CD14-positive monocyte (primary cell): ENCODE data around the gene CELSR1. TPM values are rescaled to one million over a fixed set of nuclear protein-coding genes. Genes with fewer than 3 reads are reported as not detected.

Experiments
- DNase-seq, 3 donors: peaks; one replicate each; pipeline ENCODE4 v3.0.0-alpha.2; 2011 to 2022
- H2AFZ ChIP-seq: 2 replicates; pipeline ENCODE4 v1.6.0; 2012; ENCODE audit warnings: mild to moderate bottlenecking, low read depth, low read length, inconsistent platforms; ENCODE audit not compliant: insufficient read depth, poor library complexity, severe bottlenecking
- H3K27ac ChIP-seq, 2 donors: 1 replicate in 1 of 2; 2 replicates in 1 of 2; pipeline ENCODE4 v1.5.1; 2012 to 2013; ENCODE audit warnings: low read length in 2 of 2, control low read depth in 1 of 2, inconsistent platforms in 1 of 2, low read depth in 1 of 2, mild to moderate bottlenecking in 1 of 2
- H3K27me3 ChIP-seq, 2 donors: one replicate each; pipeline versions ENCODE4 v1.6.0 to v1.6.1; 2011 to 2013; ENCODE audit warnings: low read length in 2 of 2; ENCODE audit not compliant: control insufficient read depth in 2 of 2, insufficient read depth in 2 of 2
- H3K36me3 ChIP-seq, 2 donors: replicated peaks in 1 of 2; 1 replicate in 1 of 2; 2 replicates in 1 of 2; pipeline versions ENCODE4 v1.5.1 to v1.6.1; 2012 to 2013; ENCODE audit warnings: low read length in 2 of 2, control low read depth in 1 of 2, inconsistent platforms in 1 of 2, mild to moderate bottlenecking in 1 of 2; ENCODE audit not compliant: insufficient read depth in 2 of 2, control insufficient read depth in 1 of 2
- H3K4me1 ChIP-seq, 2 donors: 1 replicate in 1 of 2; 2 replicates in 1 of 2; pipeline versions ENCODE4 v1.5.1 to v1.6.1; 2012 to 2013; ENCODE audit warnings: low read length in 2 of 2, control low read depth in 1 of 2, inconsistent platforms in 1 of 2, mild to moderate bottlenecking in 1 of 2, moderate library complexity in 1 of 2; ENCODE audit not compliant: insufficient read depth in 2 of 2, control insufficient read depth in 1 of 2
- H3K4me2 ChIP-seq: replicated peaks from 2 replicates; pipeline ENCODE3; 2012; ENCODE audit warnings: low read length, moderate library complexity, mild to moderate bottlenecking; ENCODE audit not compliant: poor library complexity, severe bottlenecking; ENCODE audit errors: extremely low read depth
- H3K4me3 ChIP-seq, 3 experiments: fragments of 200-600 bp in 1 of 3; sonication (generic) in 1 of 3; replicated peaks in 1 of 3; 1 replicate in 2 of 3; 2 replicates in 1 of 3; pipeline ENCODE4 v1.5.1; 2011 to 2013; ENCODE audit warnings: low read length in 3 of 3, mild to moderate bottlenecking in 3 of 3, control low read depth in 2 of 3, low read depth in 2 of 3, inconsistent platforms in 1 of 3, moderate library complexity in 1 of 3
- H3K79me2 ChIP-seq: 2 replicates; pipeline ENCODE4 v1.6.0; 2012; ENCODE audit warnings: mild to moderate bottlenecking, control low read depth, inconsistent platforms, low read length, moderate library complexity; ENCODE audit not compliant: insufficient read depth
- H3K9ac ChIP-seq: 2 replicates; pipeline ENCODE4 v1.6.0; 2017; ENCODE audit warnings: low read length, mild to moderate bottlenecking; ENCODE audit not compliant: insufficient read depth, poor library complexity, severe bottlenecking
- H3K9me3 ChIP-seq, 2 donors: replicated peaks in 1 of 2; 1 replicate in 1 of 2; 2 replicates in 1 of 2; pipeline versions ENCODE4 v1.5.1 to v1.6.1; 2012 to 2013; ENCODE audit warnings: low read length in 2 of 2, control low read depth in 1 of 2; ENCODE audit not compliant: control insufficient read depth in 1 of 2, insufficient read depth in 1 of 2
- H4K20me1 ChIP-seq: 2 replicates; pipeline ENCODE4 v1.6.0; 2012; ENCODE audit warnings: mild to moderate bottlenecking, low read length, control low read depth, moderate library complexity; ENCODE audit not compliant: insufficient read depth
- H3K27ac Mint-ChIP-seq, 7 donors: one replicate each; pipeline ENCODE4 v1.8.0; 2020; ENCODE audit warnings: mild to moderate bottlenecking in 7 of 7, mixed read lengths in 7 of 7, moderate library complexity in 6 of 7, inconsistent platforms in 2 of 7
- H3K27me3 Mint-ChIP-seq, 3 donors: one replicate each; pipeline ENCODE4 v1.8.0; 2021 to 2022; ENCODE audit warnings: low read depth in 3 of 3, mild to moderate bottlenecking in 3 of 3, mixed read lengths in 3 of 3, moderate library complexity in 3 of 3, inconsistent platforms in 1 of 3
- H3K36me3 Mint-ChIP-seq, 2 donors: one replicate each; pipeline ENCODE4 v1.8.0; 2020; ENCODE audit warnings: mixed read lengths in 2 of 2, inconsistent platforms in 1 of 2, mild to moderate bottlenecking in 1 of 2
- H3K4me1 Mint-ChIP-seq: one replicate; pipeline ENCODE4 v1.8.0; 2020; ENCODE audit warnings: mild to moderate bottlenecking, mixed read lengths
- H3K4me3 Mint-ChIP-seq, 2 donors: one replicate each; pipeline ENCODE4 v1.8.0; 2020; ENCODE audit warnings: mild to moderate bottlenecking in 2 of 2, mixed read lengths in 2 of 2, moderate library complexity in 1 of 2
- H3K9me3 Mint-ChIP-seq, 7 donors: one replicate each; pipeline ENCODE4 v1.8.0; 2020 to 2022; ENCODE audit warnings: mixed read lengths in 7 of 7, mild to moderate bottlenecking in 6 of 7, moderate library complexity in 6 of 7, inconsistent platforms in 2 of 7
- WGBS: methylation state at CpG from one replicate; pipeline ENCODE4 v1.1.5; 2013; ENCODE audit warnings: missing lambda C conversion rate; ENCODE audit not compliant: insufficient coverage; 5-methylcytosine and 5-hydroxymethylcytosine counted together
- intact Hi-C, 2 donors: fragments of 100-400 bp; cut with micrococcal nuclease; formaldehyde crosslinking; loops; one replicate each; pipeline versions ENCODE4 v1.15.0 to v1.15.1; 2023
- polyA plus RNA-seq, 3 donors: library from polyadenylated mRNA; depleted of rRNA in 1 of 3; unstranded in 2 of 3; stranded (reverse) in 1 of 3; fragments of 300-500 nt in 2 of 3; fragments of >200 nt in 1 of 3; fragmentation: Illumina TruSeq in 2 of 3; gene quantifications; 1 replicate in 2 of 3; 2 replicates in 1 of 3; pipeline ENCODE4 v1.2.3, GENCODE V29; 2012 to 2021
- TF ChIP-seq, protein P1 (sequence below): fragments of 200-600 bp; IDR thresholded peaks from one replicate; pipeline ENCODE4 v1.8.0; 2022; ENCODE audit warnings: antibody characterized with exemption, mild to moderate bottlenecking

Gene CELSR1
- polyA plus RNA-seq, 3 donors: 0.16 TPM; not detected in 2

GRCh38 chr22:46360097-46360496 lies 177.3 kb downstream of the CELSR1 start:
- Histone ChIP-seq H3K27ac (no peak overlapping the region), H2AFZ (no peak overlapping the region), H3K4me2 (no peak overlapping the region), H4K20me1 (peaks cover 5% of the 10 kb centered on the region), H3K27me3 (no peaks in the 10 kb centered on the region), H3K4me1 (no peaks in the 10 kb centered on the region), H3K9ac (no peak overlapping the region), H3K36me3 (peaks cover 25% of the 10 kb centered on the region in 2 donors), H3K4me3 (no peak overlapping the region), H3K9me3 (no peaks in the 10 kb centered on the region), H3K79me2 (no peaks in the 10 kb centered on the region)
- H3K36me3 Mint-ChIP-seq: peaks cover 27 to 35% of the 10 kb centered on the region in 2 donors
- H3K9me3 Mint-ChIP-seq: peaks cover 0 to 3% (median 0%) of the 10 kb centered on the region in 7 donors
- TF ChIP-seq, protein P1, sequence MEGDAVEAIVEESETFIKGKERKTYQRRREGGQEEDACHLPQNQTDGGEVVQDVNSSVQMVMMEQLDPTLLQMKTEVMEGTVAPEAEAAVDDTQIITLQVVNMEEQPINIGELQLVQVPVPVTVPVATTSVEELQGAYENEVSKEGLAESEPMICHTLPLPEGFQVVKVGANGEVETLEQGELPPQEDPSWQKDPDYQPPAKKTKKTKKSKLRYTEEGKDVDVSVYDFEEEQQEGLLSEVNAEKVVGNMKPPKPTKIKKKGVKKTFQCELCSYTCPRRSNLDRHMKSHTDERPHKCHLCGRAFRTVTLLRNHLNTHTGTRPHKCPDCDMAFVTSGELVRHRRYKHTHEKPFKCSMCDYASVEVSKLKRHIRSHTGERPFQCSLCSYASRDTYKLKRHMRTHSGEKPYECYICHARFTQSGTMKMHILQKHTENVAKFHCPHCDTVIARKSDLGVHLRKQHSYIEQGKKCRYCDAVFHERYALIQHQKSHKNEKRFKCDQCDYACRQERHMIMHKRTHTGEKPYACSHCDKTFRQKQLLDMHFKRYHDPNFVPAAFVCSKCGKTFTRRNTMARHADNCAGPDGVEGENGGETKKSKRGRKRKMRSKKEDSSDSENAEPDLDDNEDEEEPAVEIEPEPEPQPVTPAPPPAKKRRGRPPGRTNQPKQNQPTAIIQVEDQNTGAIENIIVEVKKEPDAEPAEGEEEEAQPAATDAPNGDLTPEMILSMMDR: no peak
- H3K4me3 Mint-ChIP-seq: no peak overlapping the region
- no peak for DNase-seq
- H3K27me3 Mint-ChIP-seq: peaks cover 2 to 12% (median 6%) of the 10 kb centered on the region in 3 donors
- no peak overlapping the region for H3K27ac Mint-ChIP-seq
- intact Hi-C loops: no loop called here
- no peaks in the 10 kb centered on the region for H3K4me1 Mint-ChIP-seq
- WGBS: 96% methylated on average over 4 of the region's 5 CpGs

- Histone ChIP-seq H3K4me3 (no peak overlapping the region), H3K36me3 (peaks cover 25 to 33% of the 10 kb centered on the region in 2 donors), H3K79me2 (no peaks in the 10 kb centered on the region), H3K9ac (no peak overlapping the region), H4K20me1 (peaks cover 10% of the 10 kb centered on the region), H3K27ac (no peak overlapping the region), H3K27me3 (no peaks in the 10 kb centered on the region), H3K4me1 (no peaks in the 10 kb centered on the region), H2AFZ (no peak overlapping the region), H3K9me3 (no peaks in the 10 kb centered on the region), H3K4me2 (no peak overlapping the region)
- no peak for DNase-seq
- 91% methylated on average over 13 of the region's 14 CpGs for WGBS
- H3K9me3 Mint-ChIP-seq: peaks cover 0 to 3% (median 0%) of the 10 kb centered on the region in 7 donors
- TF ChIP-seq, protein P1: no peak
- no peaks in the 10 kb centered on the region for H3K4me1 Mint-ChIP-seq
- peaks cover 33 to 43% of the 10 kb centered on the region in 2 donors for H3K36me3 Mint-ChIP-seq
- H3K27me3 Mint-ChIP-seq: peaks cover 2 to 12% (median 6%) of the 10 kb centered on the region in 3 donors
- intact Hi-C loops: no loop called here
- H3K4me3 Mint-ChIP-seq: no peak overlapping the region
- H3K27ac Mint-ChIP-seq: no peak overlapping the region
These were observed 178.1 kb downstream of the CELSR1 start for GRCh38 chr22:46359362-46359761.
